Panc1 (cell line): ENCODE results near the gene ZNF256.

ENCODE experiments used
- CTCF ChIP-seq: fragments of 450-650 bp; IDR thresholded peaks from 2 replicates; pipeline ENCODE4 v1.5.1; 2017; ENCODE audit warnings: mild to moderate bottlenecking
- POLR2AphosphoS5 ChIP-seq: IDR thresholded peaks from 2 replicates; pipeline ENCODE4 v1.6.1; 2012; ENCODE audit warnings: mild to moderate bottlenecking, low read depth, low read length, moderate library complexity
- TCF7L2 ChIP-seq: IDR thresholded peaks from 2 replicates; pipeline ENCODE4 v1.6.1; 2011; ENCODE audit warnings: mild to moderate bottlenecking, low read depth, low read length, inconsistent platforms
- TF ChIP-seq, protein P1 (sequence below), 2 experiments: IDR thresholded peaks; 2 replicates each; pipeline ENCODE4 v1.6.1; 2011 to 2012; ENCODE audit warnings: low read depth in 2 of 2, control low read depth in 1 of 2, low read length in 1 of 2, mild to moderate bottlenecking in 1 of 2, moderate library complexity in 1 of 2; ENCODE audit not compliant: insufficient read depth in 1 of 2

GRCh38 chr19:57934820-57935665 is 12.5 kb downstream of the ZNF256 start, which contains the start of gene ZNF418:
- TF ChIP-seq CTCF = no peak
- TF ChIP-seq POLR2AphosphoS5 = peak; percentile 61; the same call in 1 of the 2 replicates
- TF ChIP-seq, protein P1, sequence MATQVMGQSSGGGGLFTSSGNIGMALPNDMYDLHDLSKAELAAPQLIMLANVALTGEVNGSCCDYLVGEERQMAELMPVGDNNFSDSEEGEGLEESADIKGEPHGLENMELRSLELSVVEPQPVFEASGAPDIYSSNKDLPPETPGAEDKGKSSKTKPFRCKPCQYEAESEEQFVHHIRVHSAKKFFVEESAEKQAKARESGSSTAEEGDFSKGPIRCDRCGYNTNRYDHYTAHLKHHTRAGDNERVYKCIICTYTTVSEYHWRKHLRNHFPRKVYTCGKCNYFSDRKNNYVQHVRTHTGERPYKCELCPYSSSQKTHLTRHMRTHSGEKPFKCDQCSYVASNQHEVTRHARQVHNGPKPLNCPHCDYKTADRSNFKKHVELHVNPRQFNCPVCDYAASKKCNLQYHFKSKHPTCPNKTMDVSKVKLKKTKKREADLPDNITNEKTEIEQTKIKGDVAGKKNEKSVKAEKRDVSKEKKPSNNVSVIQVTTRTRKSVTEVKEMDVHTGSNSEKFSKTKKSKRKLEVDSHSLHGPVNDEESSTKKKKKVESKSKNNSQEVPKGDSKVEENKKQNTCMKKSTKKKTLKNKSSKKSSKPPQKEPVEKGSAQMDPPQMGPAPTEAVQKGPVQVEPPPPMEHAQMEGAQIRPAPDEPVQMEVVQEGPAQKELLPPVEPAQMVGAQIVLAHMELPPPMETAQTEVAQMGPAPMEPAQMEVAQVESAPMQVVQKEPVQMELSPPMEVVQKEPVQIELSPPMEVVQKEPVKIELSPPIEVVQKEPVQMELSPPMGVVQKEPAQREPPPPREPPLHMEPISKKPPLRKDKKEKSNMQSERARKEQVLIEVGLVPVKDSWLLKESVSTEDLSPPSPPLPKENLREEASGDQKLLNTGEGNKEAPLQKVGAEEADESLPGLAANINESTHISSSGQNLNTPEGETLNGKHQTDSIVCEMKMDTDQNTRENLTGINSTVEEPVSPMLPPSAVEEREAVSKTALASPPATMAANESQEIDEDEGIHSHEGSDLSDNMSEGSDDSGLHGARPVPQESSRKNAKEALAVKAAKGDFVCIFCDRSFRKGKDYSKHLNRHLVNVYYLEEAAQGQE (IDR thresholded peaks at IDR 0.05; ENCODE audit: insufficient read depth in 1 of 2, low read depth in 2 of 2, low read length in 1 of 2) = no peak
- no peak for TF ChIP-seq TCF7L2
